T-helper 1 cell treated with Interleukin-12 subunit alpha and Interleukin-12 subunit beta and Interleukin-4 antibody, amounts not matched to agents 30 μg/mL and 1 μg/mL, for 36 hours (primary cell): ENCODE results near the gene FAAP100.

Experiments
- H3K27ac Mint-ChIP-seq: one replicate; pipeline ENCODE4 v1.8.0; 2021; ENCODE audit warnings: mild to moderate bottlenecking, mixed read lengths
- H3K27me3 Mint-ChIP-seq: one replicate; pipeline ENCODE4 v1.8.0; 2021; ENCODE audit warnings: low read depth, mixed read lengths
- H3K36me3 Mint-ChIP-seq: one replicate; pipeline ENCODE4 v1.8.0; 2021; ENCODE audit warnings: low read depth, mixed read lengths
- H3K4me1 Mint-ChIP-seq: one replicate; pipeline ENCODE4 v1.8.0; 2021; ENCODE audit warnings: low read depth, mixed read lengths
- H3K4me3 Mint-ChIP-seq: one replicate; pipeline ENCODE4 v1.8.0; 2021; ENCODE audit warnings: mild to moderate bottlenecking, moderate library complexity, mixed read lengths
- H3K9me3 Mint-ChIP-seq: one replicate; pipeline ENCODE4 v1.8.0; 2021; ENCODE audit warnings: mixed read lengths

The FAAP100 gene

GRCh38 chr17:81550830-81551457 lies 1.2 kb downstream of the FAAP100 start:
- Mint-ChIP-seq H3K9me3 (no peaks in the 10 kb centered on the region), H3K27ac (no peak overlapping the region), H3K27me3 (no peaks in the 10 kb centered on the region), H3K4me3 (peak overlapping the region; percentile 85), H3K4me1 (peaks cover 19% of the 10 kb centered on the region), H3K36me3 (peaks cover 3% of the 10 kb centered on the region)

- peaks cover 3% of the 10 kb centered on the region for H3K36me3 Mint-ChIP-seq
- peak overlapping the region; percentile 85 for H3K4me3 Mint-ChIP-seq
- no peaks in the 10 kb centered on the region for H3K27me3 Mint-ChIP-seq
- H3K4me1 Mint-ChIP-seq, result peaks cover 19% of the 10 kb centered on the region
- no peaks in the 10 kb centered on the region for H3K9me3 Mint-ChIP-seq
- H3K27ac Mint-ChIP-seq, result no peak overlapping the region
Observed at GRCh38 chr17:81550285-81550684, 1.9 kb downstream of the FAAP100 start.

GRCh38 chr17:81549826-81550225 lies 2.3 kb downstream of the FAAP100 start:
- peaks cover 19% of the 10 kb centered on the region for H3K4me1 Mint-ChIP-seq
- H3K4me3 Mint-ChIP-seq, result peak overlapping the region; percentile 48
- H3K27ac Mint-ChIP-seq, result no peak overlapping the region
- H3K9me3 Mint-ChIP-seq, result no peaks in the 10 kb centered on the region
- peaks cover 3% of the 10 kb centered on the region for H3K36me3 Mint-ChIP-seq
- H3K27me3 Mint-ChIP-seq, result no peaks in the 10 kb centered on the region

GRCh38 chr17:81549031-81549557 lies 3.1 kb downstream of the FAAP100 start:
- peaks cover 3% of the 10 kb centered on the region for H3K36me3 Mint-ChIP-seq
- H3K4me1 Mint-ChIP-seq, result peaks cover 19% of the 10 kb centered on the region
- no peak overlapping the region for H3K4me3 Mint-ChIP-seq
- no peaks in the 10 kb centered on the region for H3K27me3 Mint-ChIP-seq
- H3K27ac Mint-ChIP-seq, result no peak overlapping the region
- no peaks in the 10 kb centered on the region for H3K9me3 Mint-ChIP-seq

- Mint-ChIP-seq H3K9me3 (no peaks in the 10 kb centered on the region), H3K36me3 (peaks cover 3% of the 10 kb centered on the region), H3K27me3 (no peaks in the 10 kb centered on the region), H3K27ac (no peak overlapping the region), H3K4me1 (peaks cover 8% of the 10 kb centered on the region), H3K4me3 (no peak overlapping the region)
Observed at GRCh38 chr17:81547614-81547982, 4.6 kb downstream of the FAAP100 start.

GRCh38 chr17:81546906-81547613 lies 5.1 kb downstream of the FAAP100 start:
- no peaks in the 10 kb centered on the region for H3K9me3 Mint-ChIP-seq
- H3K4me3 Mint-ChIP-seq, result no peak overlapping the region
- H3K36me3 Mint-ChIP-seq, result peaks cover 3% of the 10 kb centered on the region
- H3K27ac Mint-ChIP-seq, result no peak overlapping the region
- peaks cover 8% of the 10 kb centered on the region for H3K4me1 Mint-ChIP-seq
- no peaks in the 10 kb centered on the region for H3K27me3 Mint-ChIP-seq

- Mint-ChIP-seq H3K4me1 (peaks cover 3% of the 10 kb centered on the region), H3K27ac (no peak overlapping the region), H3K9me3 (no peaks in the 10 kb centered on the region), H3K36me3 (peaks cover 3% of the 10 kb centered on the region), H3K4me3 (no peak overlapping the region), H3K27me3 (no peaks in the 10 kb centered on the region)
Observed at GRCh38 chr17:81545160-81545949, 6.8 kb downstream of the FAAP100 start.

- Mint-ChIP-seq H3K27ac (no peak overlapping the region), H3K4me3 (no peak overlapping the region), H3K36me3 (peaks cover 3% of the 10 kb centered on the region), H3K27me3 (no peaks in the 10 kb centered on the region), H3K4me1 (peaks cover under 1% of the 10 kb centered on the region), H3K9me3 (no peaks in the 10 kb centered on the region)
Observed at GRCh38 chr17:81544281-81544974, 7.7 kb downstream of the FAAP100 start.

GRCh38 chr17:81543756-81544155 lies 8.4 kb downstream of the FAAP100 start:
- H3K27me3 Mint-ChIP-seq, result no peaks in the 10 kb centered on the region
- no peaks in the 10 kb centered on the region for H3K4me1 Mint-ChIP-seq
- peaks cover 3% of the 10 kb centered on the region for H3K36me3 Mint-ChIP-seq
- no peak overlapping the region for H3K27ac Mint-ChIP-seq
- H3K4me3 Mint-ChIP-seq, result no peak overlapping the region
- no peaks in the 10 kb centered on the region for H3K9me3 Mint-ChIP-seq

- H3K4me3 Mint-ChIP-seq, result no peak overlapping the region
- H3K36me3 Mint-ChIP-seq, result peaks cover 5% of the 10 kb centered on the region
- H3K27me3 Mint-ChIP-seq, result no peaks in the 10 kb centered on the region
- no peaks in the 10 kb centered on the region for H3K9me3 Mint-ChIP-seq
- no peaks in the 10 kb centered on the region for H3K4me1 Mint-ChIP-seq
- H3K27ac Mint-ChIP-seq, result no peak overlapping the region
Observed at GRCh38 chr17:81543339-81543675, 8.8 kb downstream of the FAAP100 start.

- Mint-ChIP-seq H3K9me3 (no peaks in the 10 kb centered on the region), H3K4me1 (no peaks in the 10 kb centered on the region), H3K27ac (no peak overlapping the region), H3K4me3 (no peak overlapping the region), H3K27me3 (peaks cover 4% of the 10 kb centered on the region), H3K36me3 (peaks cover 7% of the 10 kb centered on the region)
Observed at GRCh38 chr17:81542431-81543338, 9.5 kb downstream of the FAAP100 start.

GRCh38 chr17:81541123-81541522 lies 11.0 kb downstream of the FAAP100 start:
- H3K27ac Mint-ChIP-seq, result no peak overlapping the region
- H3K4me1 Mint-ChIP-seq, result no peaks in the 10 kb centered on the region
- H3K36me3 Mint-ChIP-seq, result peaks cover 4% of the 10 kb centered on the region
- H3K9me3 Mint-ChIP-seq, result no peaks in the 10 kb centered on the region
- no peak overlapping the region for H3K4me3 Mint-ChIP-seq
- H3K27me3 Mint-ChIP-seq, result peaks cover 9% of the 10 kb centered on the region

- Mint-ChIP-seq H3K4me1 (no peaks in the 10 kb centered on the region), H3K27ac (no peak overlapping the region), H3K27me3 (peaks cover 12% of the 10 kb centered on the region), H3K4me3 (no peak overlapping the region), H3K9me3 (no peaks in the 10 kb centered on the region), H3K36me3 (peaks cover 4% of the 10 kb centered on the region)
Observed at GRCh38 chr17:81540676-81541027, 11.5 kb downstream of the FAAP100 start.
